H9 (cell line): ENCODE data around the gene TMEM151A. TPM values are rescaled to one million over a fixed set of nuclear protein-coding genes. Genes with fewer than 3 reads are reported as not detected.

Experiments used
- DNase-seq: peaks from one replicate; pipeline ENCODE4 v3.0.0-alpha.2; 2017
- H2AFZ ChIP-seq: one replicate; pipeline ENCODE4 v1.6.1; 2013; ENCODE audit warnings: mild to moderate bottlenecking, low read length, control low read depth, moderate library complexity
- H2AK5ac ChIP-seq: 2 replicates; pipeline ENCODE4 v1.6.1; 2013; ENCODE audit warnings: low read length, control low read depth, mixed read lengths; ENCODE audit not compliant: insufficient read length
- H2BK120ac ChIP-seq: one replicate; pipeline ENCODE4 v1.6.1; 2013; ENCODE audit warnings: low read depth, mild to moderate bottlenecking, low read length, control low read depth, inconsistent platforms; ENCODE audit not compliant: poor library complexity, severe bottlenecking
- H2BK12ac ChIP-seq: 2 replicates; pipeline ENCODE4 v1.6.1; 2013; ENCODE audit warnings: low read length, control low read depth, mixed read lengths, low read depth; ENCODE audit not compliant: insufficient read length
- H2BK15ac ChIP-seq: 2 replicates; pipeline ENCODE4 v1.6.1; 2013; ENCODE audit warnings: low read depth, low read length, control low read depth
- H2BK20ac ChIP-seq: one replicate; pipeline ENCODE4 v1.6.1; 2013; ENCODE audit warnings: low read depth, mild to moderate bottlenecking, low read length, control low read depth, inconsistent platforms; ENCODE audit not compliant: poor library complexity, severe bottlenecking
- H2BK5ac ChIP-seq: 2 replicates; pipeline ENCODE4 v1.6.1; 2013; ENCODE audit warnings: low read length, control low read depth, mixed read lengths; ENCODE audit not compliant: insufficient read length
- H3K14ac ChIP-seq: 2 replicates; pipeline ENCODE4 v1.6.1; 2013; ENCODE audit warnings: low read length, control low read depth; ENCODE audit not compliant: insufficient read depth
- H3K18ac ChIP-seq: 2 replicates; pipeline ENCODE4 v1.6.1; 2013; ENCODE audit warnings: low read depth, mild to moderate bottlenecking, mixed read lengths, low read length, control low read depth; ENCODE audit not compliant: insufficient read length
- H3K23ac ChIP-seq: 2 replicates; pipeline ENCODE4 v1.6.1; 2013; ENCODE audit warnings: low read length, control low read depth, mixed read lengths, low read depth; ENCODE audit not compliant: insufficient read length
- H3K23me2 ChIP-seq: 2 replicates; pipeline ENCODE4 v1.6.1; 2013; ENCODE audit warnings: low read depth, mild to moderate bottlenecking, mixed read lengths, low read length, control low read depth; ENCODE audit not compliant: insufficient read length, poor library complexity, severe bottlenecking
- H3K27ac ChIP-seq: 2 replicates; pipeline ENCODE4 v1.5.1; 2013; ENCODE audit warnings: low read length, control low read depth, mixed read lengths, low read depth; ENCODE audit not compliant: insufficient read length
- H3K27me3 ChIP-seq: 2 replicates; pipeline ENCODE4 v1.6.1; 2013; ENCODE audit warnings: low read length, control low read depth, inconsistent platforms; ENCODE audit not compliant: insufficient read depth
- H3K4ac ChIP-seq: 2 replicates; pipeline ENCODE4 v1.6.1; 2013; ENCODE audit warnings: low read depth, mild to moderate bottlenecking, control low read depth, inconsistent platforms, low read length, moderate library complexity
- H3K4me1 ChIP-seq: 2 replicates; pipeline ENCODE4 v1.6.1; 2013; ENCODE audit warnings: low read length, control low read depth, inconsistent platforms; ENCODE audit not compliant: insufficient read depth
- H3K4me2 ChIP-seq: 2 replicates; pipeline ENCODE4 v1.6.1; 2013; ENCODE audit warnings: low read length, control low read depth, mixed read lengths; ENCODE audit not compliant: insufficient read length, insufficient read depth
- H3K56ac ChIP-seq: 2 replicates; pipeline ENCODE4 v1.6.1; 2013; ENCODE audit warnings: low read depth, mild to moderate bottlenecking, mixed read lengths, low read length, control low read depth; ENCODE audit not compliant: insufficient read length
- H3K79me1 ChIP-seq: 2 replicates; pipeline ENCODE4 v1.6.1; 2013; ENCODE audit warnings: low read depth, mild to moderate bottlenecking, moderate library complexity, low read length, control low read depth, inconsistent platforms; ENCODE audit not compliant: insufficient read depth, poor library complexity, severe bottlenecking
- H3K79me2 ChIP-seq: 2 replicates; pipeline ENCODE4 v1.6.1; 2013; ENCODE audit warnings: low read length, control low read depth, inconsistent platforms; ENCODE audit not compliant: insufficient read depth
- H3K9ac ChIP-seq: 2 replicates; pipeline ENCODE4 v1.6.1; 2013; ENCODE audit warnings: low read length, control low read depth, mixed read lengths; ENCODE audit not compliant: insufficient read length; ENCODE audit errors: extremely low read depth
- H3K9me3 ChIP-seq: one replicate; pipeline ENCODE4 v1.6.1; 2013; ENCODE audit warnings: low read depth, low read length, inconsistent platforms; ENCODE audit not compliant: control insufficient read depth
- H3T11ph ChIP-seq: one replicate; pipeline ENCODE4 v1.6.1; 2013; ENCODE audit warnings: mild to moderate bottlenecking, low read length, control low read depth, inconsistent platforms
- H4K20me1 ChIP-seq: one replicate; pipeline ENCODE4 v1.6.1; 2013; ENCODE audit not compliant: control insufficient read depth, insufficient read length, insufficient read depth
- H4K5ac ChIP-seq: 2 replicates; pipeline ENCODE4 v1.6.1; 2013; ENCODE audit warnings: low read depth, mild to moderate bottlenecking, mixed read lengths, low read length, control low read depth; ENCODE audit not compliant: insufficient read length
- H4K8ac ChIP-seq: replicated peaks from 2 replicates; pipeline ENCODE4 v1.6.1; 2013; ENCODE audit warnings: low read length, control low read depth, mixed read lengths, low read depth; ENCODE audit not compliant: insufficient read length
- H4K91ac ChIP-seq: 2 replicates; pipeline ENCODE4 v1.6.1; 2013; ENCODE audit warnings: low read depth, mild to moderate bottlenecking, moderate library complexity, mixed read lengths, low read length, control low read depth; ENCODE audit not compliant: insufficient read length
- H3K27ac Mint-ChIP-seq, 3 experiments: 2 replicates in 2 of 3; 3 replicates in 1 of 3; pipeline ENCODE4 v1.8.0; 2020 to 2021; ENCODE audit warnings: mixed read lengths in 3 of 3, mild to moderate bottlenecking in 1 of 3, moderate library complexity in 1 of 3
- H3K27me3 Mint-ChIP-seq: 2 replicates; pipeline ENCODE4 v1.8.0; 2021; ENCODE audit warnings: low read depth, mild to moderate bottlenecking, moderate library complexity, mixed read lengths
- H3K36me3 Mint-ChIP-seq, 3 experiments: 2 replicates in 2 of 3; 3 replicates in 1 of 3; pipeline ENCODE4 v1.8.0; 2020 to 2021; ENCODE audit warnings: low read depth in 3 of 3, mixed read lengths in 3 of 3; ENCODE audit not compliant: insufficient read depth in 1 of 3
- H3K4me1 Mint-ChIP-seq, 2 experiments: 2 replicates each; pipeline ENCODE4 v1.8.0; 2020; ENCODE audit warnings: mixed read lengths in 2 of 2
- H3K4me3 Mint-ChIP-seq, 2 experiments: 2 replicates in 1 of 2; 3 replicates in 1 of 2; pipeline ENCODE4 v1.8.0; 2020 to 2021; ENCODE audit warnings: mild to moderate bottlenecking in 2 of 2, mixed read lengths in 2 of 2, moderate library complexity in 1 of 2
- H3K9me3 Mint-ChIP-seq, 2 experiments: 2 replicates in 1 of 2; 3 replicates in 1 of 2; pipeline ENCODE4 v1.8.0; 2020; ENCODE audit warnings: mild to moderate bottlenecking in 2 of 2, mixed read lengths in 2 of 2, moderate library complexity in 1 of 2
- WGBS: extraction: QIAGEN DNeasy Blood & Tissue Kit; methylation state at CpG from one replicate; pipeline ENCODE4 v1.1.7; 2013; ENCODE audit warnings: missing lambda C conversion rate, low lambda C conversion rate, mixed read lengths; ENCODE audit not compliant: insufficient read length; ENCODE audit errors: extremely low coverage; 5-methylcytosine and 5-hydroxymethylcytosine counted together
- total RNA-seq: library from RNA; stranded (reverse); gene quantifications from 2 replicates; pipeline ENCODE4 v1.2.1, GENCODE V29; 2021
- TF ChIP-seq, protein P1 (sequence below): fragments of 200-600 bp; sonication (generic); conservative IDR thresholded peaks from 3 replicates; pipeline ENCODE4 v1.8.0; 2021; ENCODE audit warnings: antibody characterized with exemption, mild to moderate bottlenecking

TMEM151A gene
- total RNA-seq, 1 experiment from 2014 or later, result 1.2 TPM

DNA sequence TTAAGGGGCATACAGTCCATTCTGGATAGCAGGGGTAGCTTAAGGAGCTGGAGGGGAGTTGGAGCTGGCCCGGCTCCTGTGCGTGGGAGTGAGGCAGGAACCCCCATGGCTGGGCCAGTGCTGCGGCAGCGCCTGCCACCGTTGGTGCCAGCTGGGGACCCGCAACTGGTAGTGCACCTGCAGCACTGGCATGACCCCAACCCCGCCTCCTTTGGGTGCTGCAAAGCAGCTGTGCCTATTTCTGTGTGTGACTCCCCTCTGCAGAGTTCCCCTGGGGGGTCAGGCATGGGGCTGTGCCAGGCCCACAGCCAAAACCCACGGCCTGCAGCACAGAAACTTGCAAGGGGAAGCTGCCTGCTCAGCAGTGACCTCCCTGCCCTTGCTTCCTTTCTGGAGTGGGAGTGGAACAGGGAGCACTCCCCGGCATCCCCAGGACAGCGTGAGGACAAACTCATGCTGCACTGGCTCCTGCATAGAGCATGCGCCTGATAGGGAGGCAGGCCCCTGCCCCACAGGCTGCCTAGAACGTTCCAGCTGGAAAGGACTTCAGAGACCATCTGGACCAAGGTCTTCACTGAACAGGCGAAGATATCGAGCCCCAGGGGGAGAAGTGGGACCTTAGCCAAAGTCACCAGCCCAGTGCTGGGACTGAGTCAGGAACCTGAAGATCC, 49.5 kb upstream of the TMEM151A start:
- no peak for DNase-seq
- no peak overlapping the region for H2AFZ ChIP-seq
- H3K14ac ChIP-seq, result no peak overlapping the region
- no peak overlapping the region for H2BK20ac ChIP-seq
- H3K36me3 Mint-ChIP-seq, result peaks cover 0 to 6% (median 0%) of the 10 kb centered on the region in 3 experiments; a peak in 2 of 7 replicates
- H4K5ac ChIP-seq, result no peak overlapping the region
- no peak overlapping the region for H3K23ac ChIP-seq
- H3K18ac ChIP-seq, result no peak overlapping the region
- no peaks in the 10 kb centered on the region for H3K79me2 ChIP-seq
- H2BK5ac ChIP-seq, result no peak overlapping the region
- H3K27ac Mint-ChIP-seq, result peak overlapping the region in 1 of 3 experiments; percentile 18; a peak in 1 of 7 replicates
- H3K4ac ChIP-seq, result no peak overlapping the region
- WGBS, result no CpG with 5 or more reads among the region's 14 CpGs
- H2BK12ac ChIP-seq, result no peak overlapping the region
- H3K4me2 ChIP-seq, result no peak overlapping the region
- H4K8ac ChIP-seq, result no peak overlapping the region
- no peak overlapping the region for H3K27ac ChIP-seq
- H3K27me3 ChIP-seq, result no peaks in the 10 kb centered on the region
- TF ChIP-seq, protein P1, sequence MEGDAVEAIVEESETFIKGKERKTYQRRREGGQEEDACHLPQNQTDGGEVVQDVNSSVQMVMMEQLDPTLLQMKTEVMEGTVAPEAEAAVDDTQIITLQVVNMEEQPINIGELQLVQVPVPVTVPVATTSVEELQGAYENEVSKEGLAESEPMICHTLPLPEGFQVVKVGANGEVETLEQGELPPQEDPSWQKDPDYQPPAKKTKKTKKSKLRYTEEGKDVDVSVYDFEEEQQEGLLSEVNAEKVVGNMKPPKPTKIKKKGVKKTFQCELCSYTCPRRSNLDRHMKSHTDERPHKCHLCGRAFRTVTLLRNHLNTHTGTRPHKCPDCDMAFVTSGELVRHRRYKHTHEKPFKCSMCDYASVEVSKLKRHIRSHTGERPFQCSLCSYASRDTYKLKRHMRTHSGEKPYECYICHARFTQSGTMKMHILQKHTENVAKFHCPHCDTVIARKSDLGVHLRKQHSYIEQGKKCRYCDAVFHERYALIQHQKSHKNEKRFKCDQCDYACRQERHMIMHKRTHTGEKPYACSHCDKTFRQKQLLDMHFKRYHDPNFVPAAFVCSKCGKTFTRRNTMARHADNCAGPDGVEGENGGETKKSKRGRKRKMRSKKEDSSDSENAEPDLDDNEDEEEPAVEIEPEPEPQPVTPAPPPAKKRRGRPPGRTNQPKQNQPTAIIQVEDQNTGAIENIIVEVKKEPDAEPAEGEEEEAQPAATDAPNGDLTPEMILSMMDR, result no peak
- no peaks in the 10 kb centered on the region for H3K9me3 ChIP-seq
- H2AK5ac ChIP-seq, result no peak overlapping the region
- no peaks in the 10 kb centered on the region for H3K79me1 ChIP-seq
- H3K4me1 Mint-ChIP-seq, result peaks cover 5% of the 10 kb centered on the region in 2 experiments; a peak in 3 of 4 replicates
- no peak overlapping the region for H4K91ac ChIP-seq
- H2BK15ac ChIP-seq, result no peak overlapping the region
- H3K56ac ChIP-seq, result no peak overlapping the region
- no peak overlapping the region for H2BK120ac ChIP-seq
- H4K20me1 ChIP-seq, result no peaks in the 10 kb centered on the region
- H3K4me1 ChIP-seq, result no peaks in the 10 kb centered on the region
- peaks cover 5% of the 10 kb centered on the region; the same call in 1 of the 2 replicates for H3K27me3 Mint-ChIP-seq
- no peaks in the 10 kb centered on the region for H3K23me2 ChIP-seq
- no peak overlapping the region for H3K4me3 Mint-ChIP-seq
- H3T11ph ChIP-seq, result no peak overlapping the region
- no peak overlapping the region for H3K9ac ChIP-seq
- H3K9me3 Mint-ChIP-seq, result no peaks in the 10 kb centered on the region
